Karpas-422 (cell line): ENCODE data around the gene SSBP2. TPM values are rescaled to one million over a fixed set of nuclear protein-coding genes. Genes with fewer than 3 reads are reported as not detected.
"Not testable (repeated sequence)": the region's sequence is repeated elsewhere in the genome, so short reads cannot be mapped to it uniquely, and the experiment has no call there.

Experiments used
- DNase-seq: peaks from one replicate; pipeline ENCODE4 v3.0.0-alpha.2; 2015
- H2AFZ ChIP-seq: fragments of 200-600 bp; sonication (generic); 2 replicates; pipeline ENCODE4 v1.6.1; 2014; ENCODE audit warnings: antibody characterized with exemption, low read length, mixed read lengths
- H3K27ac ChIP-seq: fragments of 200-600 bp; sonication (generic); 2 replicates; pipeline ENCODE4 v1.5.1; 2014; ENCODE audit warnings: mild to moderate bottlenecking, low read length, moderate library complexity
- H3K27me3 ChIP-seq: fragments of 200-600 bp; sonication (generic); 2 replicates; pipeline ENCODE4 v1.6.1; 2014; ENCODE audit warnings: low read length, mixed read lengths
- H3K36me3 ChIP-seq: fragments of 200-600 bp; sonication (generic); 2 replicates; pipeline ENCODE4 v1.6.1; 2014; ENCODE audit warnings: low read length, mixed read lengths; ENCODE audit not compliant: insufficient read depth
- H3K4me1 ChIP-seq: fragments of 200-600 bp; sonication (generic); 2 replicates; pipeline ENCODE4 v1.6.1; 2014; ENCODE audit warnings: mild to moderate bottlenecking, low read length, mixed read lengths
- H3K4me2 ChIP-seq: fragments of 200-600 bp; sonication (generic); 2 replicates; pipeline ENCODE4 v1.6.1; 2014; ENCODE audit warnings: low read length, low read depth, mild to moderate bottlenecking; ENCODE audit not compliant: poor library complexity, severe bottlenecking
- H3K4me3 ChIP-seq: fragments of 200-600 bp; sonication (generic); 2 replicates; pipeline ENCODE4 v1.5.1; 2014; ENCODE audit warnings: mild to moderate bottlenecking, antibody characterized with exemption, low read length, mixed read lengths
- H3K79me2 ChIP-seq: fragments of 200-600 bp; sonication (generic); 2 replicates; pipeline ENCODE4 v1.6.1; 2014; ENCODE audit warnings: mild to moderate bottlenecking, low read length, mixed read lengths
- H3K9ac ChIP-seq: fragments of 200-600 bp; sonication (generic); 2 replicates; pipeline ENCODE4 v1.6.0; 2014; ENCODE audit warnings: low read length
- H3K9me2 ChIP-seq: fragments of 200-600 bp; sonication (generic), shearing (Covaris generic); replicated peaks from 2 replicates; pipeline ENCODE4 v1.6.0; 2014; ENCODE audit warnings: mild to moderate bottlenecking, low read length, moderate library complexity; ENCODE audit not compliant: insufficient read depth
- H3K9me3 ChIP-seq: fragments of 300-700, 200-600 bp; sonication (generic); 2 replicates; pipeline ENCODE4 v1.6.1; 2014; ENCODE audit warnings: low read length, mixed read lengths
- H4K20me1 ChIP-seq: fragments of 200-600 bp; sonication (generic); 2 replicates; pipeline ENCODE4 v1.6.1; 2014; ENCODE audit warnings: mild to moderate bottlenecking, antibody characterized with exemption, low read length, low read depth; ENCODE audit not compliant: insufficient read depth
- total RNA-seq: library from RNA; depleted of rRNA; stranded (reverse); fragments of >200 nt; shearing (Covaris generic); gene quantifications from 2 replicates; pipeline ENCODE4 v1.2.3, GENCODE V29; 2014; ENCODE audit warnings: low replicate concordance

Gene SSBP2
- total RNA-seq, 1 experiment from 2014 or later, result 148 TPM

DNA sequence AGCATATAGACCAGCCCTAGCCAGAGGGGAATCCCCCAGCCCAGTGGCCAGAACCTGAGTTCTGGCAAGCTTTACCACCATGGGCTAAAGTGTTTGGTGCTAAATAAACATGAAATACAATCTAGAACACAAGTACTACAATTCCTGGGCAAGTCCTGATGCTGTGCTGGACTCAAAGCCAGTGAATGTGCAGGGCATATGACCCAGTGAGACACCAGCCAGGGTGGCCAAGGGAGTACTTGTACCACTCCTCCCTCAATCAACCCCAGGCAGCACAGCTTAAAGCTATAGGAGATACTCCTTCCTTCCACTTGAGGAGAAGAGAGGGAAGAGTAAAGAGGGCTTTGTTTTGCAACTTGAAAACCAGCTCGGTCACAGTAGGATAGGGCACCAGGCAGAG, 63.6 kb downstream of the SSBP2 start:
- H3K4me2 ChIP-seq, result no peak overlapping the region
- H3K27ac ChIP-seq, result no peak overlapping the region
- peaks cover 8% of the 10 kb centered on the region; the same call in 1 of the 2 replicates for H3K4me1 ChIP-seq
- no peaks in the 10 kb centered on the region for H4K20me1 ChIP-seq
- no peak for DNase-seq
- peaks cover 38% of the 10 kb centered on the region for H3K36me3 ChIP-seq
- no peak overlapping the region for H2AFZ ChIP-seq
- no peaks in the 10 kb centered on the region for H3K9me2 ChIP-seq
- peaks cover 98% of the 10 kb centered on the region for H3K79me2 ChIP-seq
- no peak overlapping the region for H3K4me3 ChIP-seq
- H3K9me3 ChIP-seq, result peaks cover 21% of the 10 kb centered on the region
- H3K9ac ChIP-seq, result no peak overlapping the region
- H3K27me3 ChIP-seq, result no peaks in the 10 kb centered on the region

DNA sequence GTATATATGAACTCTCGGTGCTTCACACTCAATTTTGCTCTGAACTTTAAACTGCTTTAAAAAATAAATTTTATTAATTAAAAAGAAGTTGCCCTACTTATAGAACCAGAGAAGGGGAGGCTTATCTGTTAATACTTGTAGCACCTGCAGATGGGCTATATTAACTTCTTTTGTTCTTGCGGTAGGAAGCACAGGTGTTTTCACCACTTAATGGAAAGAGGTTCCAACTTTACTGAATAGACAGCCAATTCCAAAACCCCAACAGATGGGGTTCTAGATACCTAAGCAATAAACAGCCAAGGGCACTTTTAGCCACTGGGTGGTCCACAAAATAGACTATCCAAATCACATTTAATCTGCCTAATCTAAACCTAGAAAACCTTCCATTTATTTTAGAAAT, 65.4 kb downstream of the SSBP2 start:
- no peaks in the 10 kb centered on the region for H4K20me1 ChIP-seq
- H2AFZ ChIP-seq, result no peak overlapping the region
- H3K9me3 ChIP-seq, result peaks cover 9% of the 10 kb centered on the region
- no peak overlapping the region for H3K27ac ChIP-seq
- H3K9ac ChIP-seq, result no peak overlapping the region
- H3K4me1 ChIP-seq, result peaks cover 8% of the 10 kb centered on the region; the same call in 1 of the 2 replicates
- peaks cover 98% of the 10 kb centered on the region for H3K79me2 ChIP-seq
- H3K4me2 ChIP-seq, result no peak overlapping the region
- H3K4me3 ChIP-seq, result no peak overlapping the region
- no peaks in the 10 kb centered on the region for H3K27me3 ChIP-seq
- peaks cover 25% of the 10 kb centered on the region for H3K36me3 ChIP-seq
- H3K9me2 ChIP-seq, result no peaks in the 10 kb centered on the region
- DNase-seq, result no peak

DNA sequence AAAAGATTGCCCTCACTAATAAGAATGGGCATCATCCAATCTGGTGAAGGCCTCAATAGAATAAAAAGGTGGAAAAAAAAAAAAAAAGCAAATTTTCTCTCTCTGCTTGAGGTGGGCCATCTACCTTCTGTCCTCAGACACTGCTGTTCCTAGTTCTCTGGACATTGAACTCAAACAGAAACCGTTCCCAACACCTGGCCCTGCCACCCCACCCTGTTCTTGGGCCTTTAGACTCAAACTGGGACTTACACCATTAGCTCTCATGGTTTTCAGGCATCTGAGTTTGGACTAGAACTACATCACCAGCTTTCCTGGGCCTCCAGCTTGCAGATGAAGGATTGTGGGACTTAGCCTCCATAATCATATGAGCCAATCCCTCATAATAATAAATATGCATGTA, 71.0 kb downstream of the SSBP2 start:
- Histone ChIP-seq H3K27me3 (no peaks in the 10 kb centered on the region), H4K20me1 (no peaks in the 10 kb centered on the region), H3K9me2 (no peaks in the 10 kb centered on the region), H3K79me2 (peaks cover 97% of the 10 kb centered on the region), H3K36me3 (no peaks in the 10 kb centered on the region), H2AFZ (no peak overlapping the region), H3K4me2 (no peak overlapping the region), H3K4me3 (no peak overlapping the region), H3K9ac (no peak overlapping the region), H3K27ac (no peak overlapping the region), H3K4me1 (peaks cover 17% of the 10 kb centered on the region; the same call in 1 of the 2 replicates), H3K9me3 (no peaks in the 10 kb centered on the region)
- DNase-seq, result no peak

- no peak overlapping the region for H3K4me2 ChIP-seq
Measured at GRCh38 chr5:81675420-81675819, 75.5 kb downstream of the SSBP2 start.

DNA sequence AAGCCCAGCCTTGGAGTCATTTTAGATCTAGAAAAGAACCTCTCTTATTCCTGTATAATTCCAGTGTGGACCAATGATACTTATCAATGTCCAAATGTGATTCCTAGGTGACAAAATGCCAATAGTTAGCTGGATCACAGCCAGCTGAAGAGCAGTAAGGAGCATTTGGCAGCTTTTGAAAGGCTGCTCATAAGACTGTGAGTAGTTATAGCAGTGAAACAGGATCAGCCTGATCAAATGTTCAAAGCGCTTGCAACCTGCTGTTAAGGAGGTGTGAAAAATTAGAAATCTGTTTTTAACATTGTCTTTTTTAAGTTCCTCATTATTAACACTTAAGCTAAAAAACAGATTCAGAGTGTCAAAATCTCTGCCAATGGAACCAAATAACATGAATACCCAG, 85.1 kb downstream of the SSBP2 start:
- H4K20me1 ChIP-seq, result no peaks in the 10 kb centered on the region
- H3K9me3 ChIP-seq, result no peaks in the 10 kb centered on the region
- no peak overlapping the region for H3K27ac ChIP-seq
- H3K79me2 ChIP-seq, result peaks cover 99% of the 10 kb centered on the region
- no peak overlapping the region for H2AFZ ChIP-seq
- DNase-seq, result no peak
- no peaks in the 10 kb centered on the region for H3K4me1 ChIP-seq
- no peaks in the 10 kb centered on the region for H3K9me2 ChIP-seq
- H3K36me3 ChIP-seq, result peaks cover 2% of the 10 kb centered on the region; the same call in 1 of the 2 replicates
- H3K27me3 ChIP-seq, result no peaks in the 10 kb centered on the region
- no peak overlapping the region for H3K4me2 ChIP-seq
- no peak overlapping the region for H3K4me3 ChIP-seq
- no peak overlapping the region for H3K9ac ChIP-seq

More at GRCh38 chr5:81675420-81675819, 75.5 kb downstream of the SSBP2 start:
- Histone ChIP-seq H3K4me1 (peaks cover 13% of the 10 kb centered on the region; the same call in 1 of the 2 replicates), H3K9me2 (no peaks in the 10 kb centered on the region), H3K9me3 (no peaks in the 10 kb centered on the region), H4K20me1 (no peaks in the 10 kb centered on the region), H3K79me2 (peaks cover 97% of the 10 kb centered on the region), H3K36me3 (no peaks in the 10 kb centered on the region), H2AFZ (no peak overlapping the region), H3K27me3 (no peaks in the 10 kb centered on the region), H3K27ac (no peak overlapping the region), H3K9ac (no peak overlapping the region), H3K4me3 (no peak overlapping the region)
- no peak for DNase-seq

DNA sequence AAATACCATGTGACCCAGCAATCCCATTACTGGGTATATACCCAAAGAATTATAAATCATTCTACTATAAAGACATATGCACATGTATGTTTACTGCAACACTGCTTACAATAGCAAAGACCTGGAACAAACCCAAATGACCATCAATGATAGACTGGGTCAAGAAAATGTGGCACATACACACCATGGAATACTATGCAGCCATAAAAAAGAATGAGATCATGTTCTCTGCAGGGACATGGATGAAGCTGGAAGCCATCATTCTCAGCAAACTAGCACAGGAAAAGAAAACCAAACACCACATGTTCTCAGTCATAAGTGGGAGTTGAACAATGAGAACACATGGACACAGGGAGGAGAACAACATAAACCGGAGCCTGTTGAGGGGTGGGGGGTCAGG, 90.3 kb downstream of the SSBP2 start:
- H3K9ac ChIP-seq, H3K27ac ChIP-seq, H3K9me3 ChIP-seq, DNase-seq, H3K27me3 ChIP-seq, H3K4me2 ChIP-seq, H2AFZ ChIP-seq, H3K4me1 ChIP-seq, H4K20me1 ChIP-seq, H3K4me3 ChIP-seq, H3K36me3 ChIP-seq, H3K9me2 ChIP-seq: not testable (repeated sequence)
- H3K79me2 ChIP-seq, result peaks cover 98% of the 10 kb centered on the region

DNA sequence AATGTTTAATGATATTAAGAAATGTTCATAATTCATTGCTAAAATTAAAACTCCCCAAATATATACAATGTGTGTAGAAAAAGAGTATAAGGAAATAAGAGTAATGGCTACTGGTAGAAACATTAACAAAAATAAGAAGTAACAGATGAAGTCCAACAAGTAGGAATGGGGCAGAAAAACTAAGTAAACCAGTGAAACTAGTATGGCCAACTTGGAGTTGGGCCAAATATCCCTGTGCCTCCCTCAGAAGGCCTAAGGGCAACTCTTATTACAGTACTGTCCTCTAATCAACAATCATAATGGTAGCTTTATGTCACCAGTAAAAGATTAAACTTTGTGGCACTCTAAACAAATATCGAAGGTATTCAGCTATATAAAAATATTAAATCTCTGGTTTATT, 93.5 kb downstream of the SSBP2 start:
- H3K4me2 ChIP-seq, result no peak overlapping the region
- no peak overlapping the region for H2AFZ ChIP-seq
- DNase-seq, result no peak
- no peaks in the 10 kb centered on the region for H3K9me3 ChIP-seq
- H3K79me2 ChIP-seq, result peaks cover 92% of the 10 kb centered on the region
- H3K9ac ChIP-seq, result no peak overlapping the region
- H3K9me2 ChIP-seq, result no peaks in the 10 kb centered on the region
- H3K27me3 ChIP-seq, result no peaks in the 10 kb centered on the region
- H3K36me3 ChIP-seq, result peaks cover 13% of the 10 kb centered on the region
- no peaks in the 10 kb centered on the region for H4K20me1 ChIP-seq
- H3K4me3 ChIP-seq, result no peak overlapping the region
- no peaks in the 10 kb centered on the region; the same call in 1 of the 2 replicates for H3K4me1 ChIP-seq
- no peak overlapping the region for H3K27ac ChIP-seq

- no peak for DNase-seq
- Histone ChIP-seq H3K9me2 (no peaks in the 10 kb centered on the region), H3K9me3 (no peaks in the 10 kb centered on the region), H4K20me1 (no peaks in the 10 kb centered on the region), H3K27ac (no peak overlapping the region), H3K9ac (no peak overlapping the region), H3K36me3 (peaks cover 13% of the 10 kb centered on the region), H3K4me1 (no peaks in the 10 kb centered on the region; the same call in 1 of the 2 replicates), H2AFZ (no peak overlapping the region), H3K79me2 (peaks cover 92% of the 10 kb centered on the region), H3K27me3 (no peaks in the 10 kb centered on the region), H3K4me2 (no peak overlapping the region), H3K4me3 (no peak overlapping the region)
Measured at GRCh38 chr5:81656783-81657182, 94.1 kb downstream of the SSBP2 start.

DNA sequence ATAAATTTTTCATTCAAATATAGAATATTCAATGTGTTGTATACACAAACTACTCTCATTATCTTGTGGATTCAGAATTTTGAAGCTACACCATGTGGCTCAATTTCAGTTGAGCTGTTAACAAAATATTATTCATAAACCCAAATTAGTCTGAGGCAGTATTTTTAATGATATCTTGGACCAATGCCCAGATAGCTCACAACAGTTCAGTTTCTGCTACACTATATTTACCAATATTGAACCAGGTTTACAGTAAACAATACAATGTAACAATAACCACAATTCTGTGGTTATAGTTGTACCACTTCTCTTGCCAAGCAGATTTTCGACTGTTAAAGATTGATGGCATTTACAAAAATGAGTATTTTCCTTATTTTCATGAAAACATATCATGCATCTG, 99.9 kb downstream of the SSBP2 start:
- H3K9ac ChIP-seq, result no peak overlapping the region
- H3K4me3 ChIP-seq, result no peak overlapping the region
- no peak overlapping the region for H3K27ac ChIP-seq
- no peaks in the 10 kb centered on the region for H4K20me1 ChIP-seq
- peaks cover 34% of the 10 kb centered on the region for H3K36me3 ChIP-seq
- H3K9me3 ChIP-seq, result no peaks in the 10 kb centered on the region
- H3K4me1 ChIP-seq, result no peaks in the 10 kb centered on the region; the same call in 1 of the 2 replicates
- no peak for DNase-seq
- H2AFZ ChIP-seq, result no peak overlapping the region
- no peaks in the 10 kb centered on the region for H3K27me3 ChIP-seq
- peaks cover 84% of the 10 kb centered on the region for H3K79me2 ChIP-seq
- no peaks in the 10 kb centered on the region for H3K9me2 ChIP-seq
- H3K4me2 ChIP-seq, result no peak overlapping the region
